Embryonic facial prominence (tissue), 1 donor: ENCODE results near the gene ENPP5.
"Not testable (repeated sequence)": the region's sequence is repeated elsewhere in the genome, so short reads cannot be mapped to it uniquely, and the experiment has no call there.

Source experiments
- DNase-seq: peaks from one replicate; pipeline ENCODE4 v3.0.0-alpha.2; 2016; ENCODE audit errors: extremely low spot score

The ENPP5 gene

GRCh38 chr6:46174904-46175303 is 4.1 kb upstream of the ENPP5 start:
- DNase-seq: no peak

GRCh38 chr6:46172176-46172575 is 1.4 kb upstream of the ENPP5 start:
- no peak for DNase-seq

- no peak for DNase-seq
Measured at GRCh38 chr6:46160102-46160501, 10.7 kb downstream of the ENPP5 start.

- no peak for DNase-seq
Measured at GRCh38 chr6:46159229-46159628, 11.6 kb downstream of the ENPP5 start.

- DNase-seq: no peak
Measured at GRCh38 chr6:46156701-46157100, 14.1 kb downstream of the ENPP5 start.

GRCh38 chr6:46149066-46149465 is 21.7 kb downstream of the ENPP5 start:
- not testable (repeated sequence) for DNase-seq

GRCh38 chr6:46144270-46144669 is 26.5 kb downstream of the ENPP5 start:
- DNase-seq: no peak

GRCh38 chr6:46138281-46138680 is 32.5 kb downstream of the ENPP5 start:
- no peak for DNase-seq

- no peak for DNase-seq
Measured at GRCh38 chr6:46137387-46137786, 33.4 kb downstream of the ENPP5 start.

- DNase-seq: no peak
Measured at GRCh38 chr6:46136831-46137230, 33.9 kb downstream of the ENPP5 start.

GRCh38 chr6:46135176-46135575 is 35.6 kb downstream of the ENPP5 start:
- no peak for DNase-seq

- DNase-seq: no peak
Measured at GRCh38 chr6:46134216-46134615, 36.6 kb downstream of the ENPP5 start.

GRCh38 chr6:46131291-46131690 is 39.5 kb downstream of the ENPP5 start:
- DNase-seq: not testable (repeated sequence)

GRCh38 chr6:46130666-46131065 is 40.1 kb downstream of the ENPP5 start:
- DNase-seq: no peak

GRCh38 chr6:46129629-46130511 is 40.9 kb downstream of the ENPP5 start, which contains the start of gene ENPP4:
Gene ENPP4 (plus strand): TSS chr6:46129989. CDS start chr6:46139584, 9,595 bp downstream.
- DNase-seq: peak; percentile 57

- no peak for DNase-seq
Measured at GRCh38 chr6:46129291-46129628, 41.5 kb downstream of the ENPP5 start.

GRCh38 chr6:46128476-46128875 is 42.3 kb downstream of the ENPP5 start:
- no peak for DNase-seq

- DNase-seq: not testable (repeated sequence)
Measured at GRCh38 chr6:46119679-46120078, 51.1 kb downstream of the ENPP5 start.

- DNase-seq: no peak
Measured at GRCh38 chr6:46118836-46119235, 51.9 kb downstream of the ENPP5 start.

- DNase-seq: no peak
Measured at GRCh38 chr6:46118157-46118556, 52.6 kb downstream of the ENPP5 start.

GRCh38 chr6:46116289-46116688 is 54.5 kb downstream of the ENPP5 start:
- DNase-seq: no peak

GRCh38 chr6:46115634-46116033 is 55.1 kb downstream of the ENPP5 start:
- no peak for DNase-seq

- DNase-seq: no peak
Measured at GRCh38 chr6:46113370-46113769, 57.4 kb downstream of the ENPP5 start.
